Stimulated activated CD8-positive, alpha-beta memory T cell treated with anti-CD3 and anti-CD28 coated beads, Interleukin-12 subunit alpha, Interleukin-12 subunit beta, amount 100 ng/mL, for 4 hours (primary cell): ENCODE data around the gene EPHA4.

Experiments used
- DNase-seq: peaks from one replicate; pipeline ENCODE4 v3.0.0-alpha.2; 2020; ENCODE audit warnings: low read depth

EPHA4 gene

GRCh38 chr2:221571551-221572218 is 419 bp downstream of the EPHA4 start:
- DNase-seq: peak; percentile 6

GRCh38 chr2:221571025-221571550 is 1.0 kb downstream of the EPHA4 start:
- no peak for DNase-seq

GRCh38 chr2:221570321-221570935 is 1.7 kb downstream of the EPHA4 start:
- DNase-seq: no peak

- DNase-seq: no peak
Observed at GRCh38 chr2:221569871-221570270, 2.2 kb downstream of the EPHA4 start.

- DNase-seq: no peak
Observed at GRCh38 chr2:221569425-221569845, 2.7 kb downstream of the EPHA4 start.

GRCh38 chr2:221568299-221568698 is 3.8 kb downstream of the EPHA4 start:
- no peak for DNase-seq

- DNase-seq: no peak
Observed at GRCh38 chr2:221567809-221568208, 4.3 kb downstream of the EPHA4 start.

- DNase-seq: no peak
Observed at GRCh38 chr2:221567231-221567760, 4.8 kb downstream of the EPHA4 start.

GRCh38 chr2:221563270-221563985 is 8.7 kb downstream of the EPHA4 start:
- DNase-seq: no peak

- DNase-seq: no peak
Observed at GRCh38 chr2:221562226-221562625, 9.9 kb downstream of the EPHA4 start.

GRCh38 chr2:221561770-221562169 is 10.3 kb downstream of the EPHA4 start:
- no peak for DNase-seq

GRCh38 chr2:221559991-221560390 is 12.1 kb downstream of the EPHA4 start:
- DNase-seq: no peak

GRCh38 chr2:221558107-221558506 is 14.0 kb downstream of the EPHA4 start:
- no peak for DNase-seq

- no peak for DNase-seq
Observed at GRCh38 chr2:221555494-221555846, 16.6 kb downstream of the EPHA4 start.

GRCh38 chr2:221554769-221555493 is 17.2 kb downstream of the EPHA4 start:
- DNase-seq: no peak

- DNase-seq: no peak
Observed at GRCh38 chr2:221553333-221553732, 18.8 kb downstream of the EPHA4 start.

GRCh38 chr2:221552291-221552690 is 19.8 kb downstream of the EPHA4 start:
- no peak for DNase-seq

- no peak for DNase-seq
Observed at GRCh38 chr2:221551864-221552263, 20.2 kb downstream of the EPHA4 start.

- no peak for DNase-seq
Observed at GRCh38 chr2:221549143-221549542, 23.0 kb downstream of the EPHA4 start.

GRCh38 chr2:221546505-221547225 is 25.4 kb downstream of the EPHA4 start:
- no peak for DNase-seq

- no peak for DNase-seq
Observed at GRCh38 chr2:221541131-221541735, 30.9 kb downstream of the EPHA4 start.
